WTC11 (cell line): ENCODE results near the gene ZNF776. TPM values are rescaled to one million over a fixed set of nuclear protein-coding genes. Genes with fewer than 3 reads are reported as not detected.
A peak's percentile ranks its signal among the peaks of the same experiment; 100 is the strongest.

ENCODE experiments used
- ETV6 ChIP-seq: sonication (generic); formaldehyde crosslinking; IDR thresholded peaks from 2 replicates; pipeline ENCODE4 v1.8.1; 2022; ENCODE audit warnings: mild to moderate bottlenecking, missing genetic modification reagents
- FOXJ3 ChIP-seq: sonication (generic); formaldehyde crosslinking; IDR thresholded peaks from 2 replicates; pipeline ENCODE4 v1.9.0; 2021; ENCODE audit warnings: missing genetic modification reagents, mild to moderate bottlenecking, borderline replicate concordance
- FOXP1 ChIP-seq: sonication (generic); formaldehyde crosslinking; IDR thresholded peaks from 2 replicates; pipeline ENCODE4 v1.8.0; 2022; ENCODE audit warnings: missing genetic modification reagents, mild to moderate bottlenecking, moderate library complexity, borderline replicate concordance
- JAZF1 ChIP-seq: fragments of 250-450 bp; sonication (Bioruptor Pico); IDR thresholded peaks from 2 replicates; pipeline ENCODE4 v1.9.0; 2021; ENCODE audit warnings: moderate library complexity, mild to moderate bottlenecking, inconsistent platforms
- MYBL2 ChIP-seq: sonication (generic); formaldehyde crosslinking; IDR thresholded peaks from 2 replicates; pipeline ENCODE4 v1.8.1; 2023; ENCODE audit warnings: mild to moderate bottlenecking, moderate library complexity, missing genetic modification reagents
- PRRX2 ChIP-seq: fragments of 250-450 bp; sonication (Bioruptor Pico); IDR thresholded peaks from 2 replicates; pipeline ENCODE4 v1.8.0; 2021; ENCODE audit warnings: mild to moderate bottlenecking
- SOX15 ChIP-seq: fragments of 250-450 bp; sonication (Bioruptor Pico); IDR thresholded peaks from 2 replicates; pipeline ENCODE4 v1.9.0; 2021; ENCODE audit warnings: mild to moderate bottlenecking
- ZBTB21 ChIP-seq: sonication (generic); formaldehyde crosslinking; IDR thresholded peaks from 2 replicates; pipeline ENCODE4 v1.8.1; 2023; ENCODE audit warnings: mild to moderate bottlenecking, missing genetic modification reagents, borderline replicate concordance
- ZNF219 ChIP-seq: sonication (generic); formaldehyde crosslinking; IDR thresholded peaks from 2 replicates; pipeline ENCODE4 v1.8.0; 2023; ENCODE audit warnings: missing genetic modification reagents, mild to moderate bottlenecking, borderline replicate concordance
- ZNF671 ChIP-seq: fragments of 250-450 bp; sonication (Bioruptor Pico); IDR thresholded peaks from 2 replicates; pipeline ENCODE4 v1.8.0; 2021; ENCODE audit warnings: mild to moderate bottlenecking
- total RNA-seq: library from RNA; stranded (reverse); gene quantifications from 3 replicates; pipeline ENCODE4 v1.2.3, GENCODE V29; 2021
- TF ChIP-seq, protein P1 (sequence below): sonication (generic); formaldehyde crosslinking; IDR thresholded peaks from 2 replicates; pipeline ENCODE4 v1.8.1; 2023; ENCODE audit warnings: mild to moderate bottlenecking, moderate library complexity, missing genetic modification reagents
- TF ChIP-seq, protein P2 (sequence below): fragments of 250-450 bp; sonication (Bioruptor Pico); IDR thresholded peaks from 2 replicates; pipeline ENCODE4 v1.8.0; 2021; ENCODE audit warnings: mild to moderate bottlenecking
- TF ChIP-seq, protein P3 (sequence below): sonication (generic); formaldehyde crosslinking; IDR thresholded peaks from 2 replicates; pipeline ENCODE4 v1.8.1; 2022; ENCODE audit warnings: mild to moderate bottlenecking, missing genetic modification reagents, moderate library complexity, borderline replicate concordance
- TF ChIP-seq, protein P4 (sequence below): sonication (generic); formaldehyde crosslinking; IDR thresholded peaks from 2 replicates; pipeline ENCODE4 v1.8.1; 2022; ENCODE audit warnings: low read depth, missing genetic modification reagents, borderline replicate concordance
- TF ChIP-seq, protein P5 (sequence below): sonication (generic); formaldehyde crosslinking; IDR thresholded peaks from 2 replicates; pipeline ENCODE4 v1.8.0; 2023; ENCODE audit warnings: missing genetic modification reagents, mild to moderate bottlenecking, borderline replicate concordance
- TF ChIP-seq, protein P6 (sequence below): fragments of 250-450 bp; sonication (Bioruptor Pico); IDR thresholded peaks from 2 replicates; pipeline ENCODE4 v1.9.0; 2021; ENCODE audit warnings: mild to moderate bottlenecking
- TF ChIP-seq, protein P7 (sequence below): sonication (generic); formaldehyde crosslinking; IDR thresholded peaks from 2 replicates; pipeline ENCODE4 v1.8.0; 2022; ENCODE audit warnings: mild to moderate bottlenecking, missing genetic modification reagents
- TF ChIP-seq, protein P8 (sequence below): fragments of 250-450 bp; sonication (Bioruptor Pico); IDR thresholded peaks from 2 replicates; pipeline ENCODE4 v1.9.0; 2021; ENCODE audit warnings: mild to moderate bottlenecking, borderline replicate concordance

ZNF776 gene
- total RNA-seq, 1 experiment from 2014 or later = 14.3 TPM

DNA sequence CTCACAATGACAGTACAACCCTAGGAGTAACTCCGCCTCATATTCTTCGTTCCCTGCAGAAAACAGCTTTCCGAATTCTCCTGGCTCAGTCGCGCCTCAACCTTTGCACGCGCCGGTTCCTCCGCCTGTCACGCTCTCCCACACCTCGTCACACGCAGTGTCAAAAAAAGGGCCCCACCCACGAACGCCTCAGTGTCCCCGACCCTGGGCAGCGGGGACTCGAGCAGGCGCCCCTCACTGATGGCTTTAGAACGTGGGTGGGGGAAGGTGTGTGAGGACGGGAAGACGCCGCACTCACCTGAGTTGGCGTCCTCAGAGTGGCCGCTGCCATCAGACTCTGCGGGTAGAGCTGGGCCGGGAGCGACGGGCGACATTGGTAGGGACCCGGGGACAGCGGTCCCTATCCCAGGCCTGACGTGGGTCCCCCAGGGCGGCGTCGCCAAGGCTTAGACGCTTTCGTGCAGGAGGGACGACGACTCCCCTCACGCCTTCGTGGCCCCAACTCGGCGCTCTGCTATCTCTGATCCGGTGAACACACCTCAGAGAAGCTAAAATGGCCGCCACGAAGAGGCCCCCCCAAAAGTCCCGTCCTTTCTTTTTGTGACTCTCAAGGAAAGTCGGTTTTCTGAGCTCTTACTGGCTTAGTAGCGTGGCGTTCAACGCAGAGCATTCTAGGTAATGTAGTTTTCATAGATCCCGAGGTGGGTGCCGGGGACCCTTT is 37.8 kb upstream of the ZNF776 start, which contains the start of gene ZNF154 (continued):
- TF ChIP-seq FOXP1 (CRISPR knock-in tag) (no peak), ETV6 (CRISPR knock-in tag) (peak; percentile 70; the same call in 1 of the 2 replicates), JAZF1 (CRISPR knock-in tag) (no peak), PRRX2 (CRISPR knock-in tag) (no peak), ZNF219 (CRISPR knock-in tag) (no peak), MYBL2 (CRISPR knock-in tag) (0 out of 2 replicates have a peak, but pooled peaks have one; percentile 16), ZBTB21 (no peak), ZNF671 (CRISPR knock-in tag) (no peak), FOXJ3 (CRISPR knock-in tag) (no peak), SOX15 (CRISPR knock-in tag) (no peak)
- TF ChIP-seq, protein P1, sequence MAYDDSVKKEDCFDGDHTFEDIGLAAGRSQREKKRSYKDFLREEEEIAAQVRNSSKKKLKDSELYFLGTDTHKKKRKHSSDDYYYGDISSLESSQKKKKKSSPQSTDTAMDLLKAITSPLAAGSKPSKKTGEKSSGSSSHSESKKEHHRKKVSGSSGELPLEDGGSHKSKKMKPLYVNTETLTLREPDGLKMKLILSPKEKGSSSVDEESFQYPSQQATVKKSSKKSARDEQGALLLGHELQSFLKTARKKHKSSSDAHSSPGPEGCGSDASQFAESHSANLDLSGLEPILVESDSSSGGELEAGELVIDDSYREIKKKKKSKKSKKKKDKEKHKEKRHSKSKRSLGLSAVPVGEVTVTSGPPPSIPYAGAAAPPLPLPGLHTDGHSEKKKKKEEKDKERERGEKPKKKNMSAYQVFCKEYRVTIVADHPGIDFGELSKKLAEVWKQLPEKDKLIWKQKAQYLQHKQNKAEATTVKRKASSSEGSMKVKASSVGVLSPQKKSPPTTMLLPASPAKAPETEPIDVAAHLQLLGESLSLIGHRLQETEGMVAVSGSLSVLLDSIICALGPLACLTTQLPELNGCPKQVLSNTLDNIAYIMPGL (CRISPR knock-in tag) = 0 out of 2 replicates have a peak, but pooled peaks have one; percentile 28
- TF ChIP-seq, protein P2, sequence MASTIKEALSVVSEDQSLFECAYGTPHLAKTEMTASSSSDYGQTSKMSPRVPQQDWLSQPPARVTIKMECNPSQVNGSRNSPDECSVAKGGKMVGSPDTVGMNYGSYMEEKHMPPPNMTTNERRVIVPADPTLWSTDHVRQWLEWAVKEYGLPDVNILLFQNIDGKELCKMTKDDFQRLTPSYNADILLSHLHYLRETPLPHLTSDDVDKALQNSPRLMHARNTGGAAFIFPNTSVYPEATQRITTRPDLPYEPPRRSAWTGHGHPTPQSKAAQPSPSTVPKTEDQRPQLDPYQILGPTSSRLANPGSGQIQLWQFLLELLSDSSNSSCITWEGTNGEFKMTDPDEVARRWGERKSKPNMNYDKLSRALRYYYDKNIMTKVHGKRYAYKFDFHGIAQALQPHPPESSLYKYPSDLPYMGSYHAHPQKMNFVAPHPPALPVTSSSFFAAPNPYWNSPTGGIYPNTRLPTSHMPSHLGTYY (CRISPR knock-in tag) = 0 out of 2 replicates have a peak, but pooled peaks have one; percentile 25
- TF ChIP-seq, protein P3, sequence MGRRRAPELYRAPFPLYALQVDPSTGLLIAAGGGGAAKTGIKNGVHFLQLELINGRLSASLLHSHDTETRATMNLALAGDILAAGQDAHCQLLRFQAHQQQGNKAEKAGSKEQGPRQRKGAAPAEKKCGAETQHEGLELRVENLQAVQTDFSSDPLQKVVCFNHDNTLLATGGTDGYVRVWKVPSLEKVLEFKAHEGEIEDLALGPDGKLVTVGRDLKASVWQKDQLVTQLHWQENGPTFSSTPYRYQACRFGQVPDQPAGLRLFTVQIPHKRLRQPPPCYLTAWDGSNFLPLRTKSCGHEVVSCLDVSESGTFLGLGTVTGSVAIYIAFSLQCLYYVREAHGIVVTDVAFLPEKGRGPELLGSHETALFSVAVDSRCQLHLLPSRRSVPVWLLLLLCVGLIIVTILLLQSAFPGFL (CRISPR knock-in tag) = no peak
- TF ChIP-seq, protein P4, sequence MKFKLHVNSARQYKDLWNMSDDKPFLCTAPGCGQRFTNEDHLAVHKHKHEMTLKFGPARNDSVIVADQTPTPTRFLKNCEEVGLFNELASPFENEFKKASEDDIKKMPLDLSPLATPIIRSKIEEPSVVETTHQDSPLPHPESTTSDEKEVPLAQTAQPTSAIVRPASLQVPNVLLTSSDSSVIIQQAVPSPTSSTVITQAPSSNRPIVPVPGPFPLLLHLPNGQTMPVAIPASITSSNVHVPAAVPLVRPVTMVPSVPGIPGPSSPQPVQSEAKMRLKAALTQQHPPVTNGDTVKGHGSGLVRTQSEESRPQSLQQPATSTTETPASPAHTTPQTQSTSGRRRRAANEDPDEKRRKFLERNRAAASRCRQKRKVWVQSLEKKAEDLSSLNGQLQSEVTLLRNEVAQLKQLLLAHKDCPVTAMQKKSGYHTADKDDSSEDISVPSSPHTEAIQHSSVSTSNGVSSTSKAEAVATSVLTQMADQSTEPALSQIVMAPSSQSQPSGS (CRISPR knock-in tag) = no peak
- TF ChIP-seq, protein P5, sequence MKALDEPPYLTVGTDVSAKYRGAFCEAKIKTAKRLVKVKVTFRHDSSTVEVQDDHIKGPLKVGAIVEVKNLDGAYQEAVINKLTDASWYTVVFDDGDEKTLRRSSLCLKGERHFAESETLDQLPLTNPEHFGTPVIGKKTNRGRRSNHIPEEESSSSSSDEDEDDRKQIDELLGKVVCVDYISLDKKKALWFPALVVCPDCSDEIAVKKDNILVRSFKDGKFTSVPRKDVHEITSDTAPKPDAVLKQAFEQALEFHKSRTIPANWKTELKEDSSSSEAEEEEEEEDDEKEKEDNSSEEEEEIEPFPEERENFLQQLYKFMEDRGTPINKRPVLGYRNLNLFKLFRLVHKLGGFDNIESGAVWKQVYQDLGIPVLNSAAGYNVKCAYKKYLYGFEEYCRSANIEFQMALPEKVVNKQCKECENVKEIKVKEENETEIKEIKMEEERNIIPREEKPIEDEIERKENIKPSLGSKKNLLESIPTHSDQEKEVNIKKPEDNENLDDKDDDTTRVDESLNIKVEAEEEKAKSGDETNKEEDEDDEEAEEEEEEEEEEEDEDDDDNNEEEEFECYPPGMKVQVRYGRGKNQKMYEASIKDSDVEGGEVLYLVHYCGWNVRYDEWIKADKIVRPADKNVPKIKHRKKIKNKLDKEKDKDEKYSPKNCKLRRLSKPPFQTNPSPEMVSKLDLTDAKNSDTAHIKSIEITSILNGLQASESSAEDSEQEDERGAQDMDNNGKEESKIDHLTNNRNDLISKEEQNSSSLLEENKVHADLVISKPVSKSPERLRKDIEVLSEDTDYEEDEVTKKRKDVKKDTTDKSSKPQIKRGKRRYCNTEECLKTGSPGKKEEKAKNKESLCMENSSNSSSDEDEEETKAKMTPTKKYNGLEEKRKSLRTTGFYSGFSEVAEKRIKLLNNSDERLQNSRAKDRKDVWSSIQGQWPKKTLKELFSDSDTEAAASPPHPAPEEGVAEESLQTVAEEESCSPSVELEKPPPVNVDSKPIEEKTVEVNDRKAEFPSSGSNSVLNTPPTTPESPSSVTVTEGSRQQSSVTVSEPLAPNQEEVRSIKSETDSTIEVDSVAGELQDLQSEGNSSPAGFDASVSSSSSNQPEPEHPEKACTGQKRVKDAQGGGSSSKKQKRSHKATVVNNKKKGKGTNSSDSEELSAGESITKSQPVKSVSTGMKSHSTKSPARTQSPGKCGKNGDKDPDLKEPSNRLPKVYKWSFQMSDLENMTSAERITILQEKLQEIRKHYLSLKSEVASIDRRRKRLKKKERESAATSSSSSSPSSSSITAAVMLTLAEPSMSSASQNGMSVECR (CRISPR knock-in tag) = peak; percentile 65; the same call in 1 of the 2 replicates
- TF ChIP-seq, protein P6, sequence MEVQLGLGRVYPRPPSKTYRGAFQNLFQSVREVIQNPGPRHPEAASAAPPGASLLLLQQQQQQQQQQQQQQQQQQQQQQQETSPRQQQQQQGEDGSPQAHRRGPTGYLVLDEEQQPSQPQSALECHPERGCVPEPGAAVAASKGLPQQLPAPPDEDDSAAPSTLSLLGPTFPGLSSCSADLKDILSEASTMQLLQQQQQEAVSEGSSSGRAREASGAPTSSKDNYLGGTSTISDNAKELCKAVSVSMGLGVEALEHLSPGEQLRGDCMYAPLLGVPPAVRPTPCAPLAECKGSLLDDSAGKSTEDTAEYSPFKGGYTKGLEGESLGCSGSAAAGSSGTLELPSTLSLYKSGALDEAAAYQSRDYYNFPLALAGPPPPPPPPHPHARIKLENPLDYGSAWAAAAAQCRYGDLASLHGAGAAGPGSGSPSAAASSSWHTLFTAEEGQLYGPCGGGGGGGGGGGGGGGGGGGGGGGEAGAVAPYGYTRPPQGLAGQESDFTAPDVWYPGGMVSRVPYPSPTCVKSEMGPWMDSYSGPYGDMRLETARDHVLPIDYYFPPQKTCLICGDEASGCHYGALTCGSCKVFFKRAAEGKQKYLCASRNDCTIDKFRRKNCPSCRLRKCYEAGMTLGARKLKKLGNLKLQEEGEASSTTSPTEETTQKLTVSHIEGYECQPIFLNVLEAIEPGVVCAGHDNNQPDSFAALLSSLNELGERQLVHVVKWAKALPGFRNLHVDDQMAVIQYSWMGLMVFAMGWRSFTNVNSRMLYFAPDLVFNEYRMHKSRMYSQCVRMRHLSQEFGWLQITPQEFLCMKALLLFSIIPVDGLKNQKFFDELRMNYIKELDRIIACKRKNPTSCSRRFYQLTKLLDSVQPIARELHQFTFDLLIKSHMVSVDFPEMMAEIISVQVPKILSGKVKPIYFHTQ (CRISPR knock-in tag) = no peak
- TF ChIP-seq, protein P7, sequence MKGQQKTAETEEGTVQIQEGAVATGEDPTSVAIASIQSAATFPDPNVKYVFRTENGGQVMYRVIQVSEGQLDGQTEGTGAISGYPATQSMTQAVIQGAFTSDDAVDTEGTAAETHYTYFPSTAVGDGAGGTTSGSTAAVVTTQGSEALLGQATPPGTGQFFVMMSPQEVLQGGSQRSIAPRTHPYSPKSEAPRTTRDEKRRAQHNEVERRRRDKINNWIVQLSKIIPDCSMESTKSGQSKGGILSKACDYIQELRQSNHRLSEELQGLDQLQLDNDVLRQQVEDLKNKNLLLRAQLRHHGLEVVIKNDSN (CRISPR knock-in tag) = no peak
- TF ChIP-seq, protein P8, sequence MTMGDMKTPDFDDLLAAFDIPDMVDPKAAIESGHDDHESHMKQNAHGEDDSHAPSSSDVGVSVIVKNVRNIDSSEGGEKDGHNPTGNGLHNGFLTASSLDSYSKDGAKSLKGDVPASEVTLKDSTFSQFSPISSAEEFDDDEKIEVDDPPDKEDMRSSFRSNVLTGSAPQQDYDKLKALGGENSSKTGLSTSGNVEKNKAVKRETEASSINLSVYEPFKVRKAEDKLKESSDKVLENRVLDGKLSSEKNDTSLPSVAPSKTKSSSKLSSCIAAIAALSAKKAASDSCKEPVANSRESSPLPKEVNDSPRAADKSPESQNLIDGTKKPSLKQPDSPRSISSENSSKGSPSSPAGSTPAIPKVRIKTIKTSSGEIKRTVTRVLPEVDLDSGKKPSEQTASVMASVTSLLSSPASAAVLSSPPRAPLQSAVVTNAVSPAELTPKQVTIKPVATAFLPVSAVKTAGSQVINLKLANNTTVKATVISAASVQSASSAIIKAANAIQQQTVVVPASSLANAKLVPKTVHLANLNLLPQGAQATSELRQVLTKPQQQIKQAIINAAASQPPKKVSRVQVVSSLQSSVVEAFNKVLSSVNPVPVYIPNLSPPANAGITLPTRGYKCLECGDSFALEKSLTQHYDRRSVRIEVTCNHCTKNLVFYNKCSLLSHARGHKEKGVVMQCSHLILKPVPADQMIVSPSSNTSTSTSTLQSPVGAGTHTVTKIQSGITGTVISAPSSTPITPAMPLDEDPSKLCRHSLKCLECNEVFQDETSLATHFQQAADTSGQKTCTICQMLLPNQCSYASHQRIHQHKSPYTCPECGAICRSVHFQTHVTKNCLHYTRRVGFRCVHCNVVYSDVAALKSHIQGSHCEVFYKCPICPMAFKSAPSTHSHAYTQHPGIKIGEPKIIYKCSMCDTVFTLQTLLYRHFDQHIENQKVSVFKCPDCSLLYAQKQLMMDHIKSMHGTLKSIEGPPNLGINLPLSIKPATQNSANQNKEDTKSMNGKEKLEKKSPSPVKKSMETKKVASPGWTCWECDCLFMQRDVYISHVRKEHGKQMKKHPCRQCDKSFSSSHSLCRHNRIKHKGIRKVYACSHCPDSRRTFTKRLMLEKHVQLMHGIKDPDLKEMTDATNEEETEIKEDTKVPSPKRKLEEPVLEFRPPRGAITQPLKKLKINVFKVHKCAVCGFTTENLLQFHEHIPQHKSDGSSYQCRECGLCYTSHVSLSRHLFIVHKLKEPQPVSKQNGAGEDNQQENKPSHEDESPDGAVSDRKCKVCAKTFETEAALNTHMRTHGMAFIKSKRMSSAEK (CRISPR knock-in tag) = no peak
